HG03469 (cell line): ENCODE data around the gene ETV3.
"Not testable (repeated sequence)": the region's sequence is repeated elsewhere in the genome, so short reads cannot be mapped to it uniquely, and the experiment has no call there.

Experiments
- ATAC-seq: cut with Tn5 transposase; IDR thresholded peaks from one replicate; pipeline ENCODE4 v1.9.1; 2021; ENCODE audit warnings: mild to moderate bottlenecking, moderate library complexity, moderate number of reproducible peaks; ENCODE audit not compliant: unreplicated experiment

The ETV3 gene

DNA sequence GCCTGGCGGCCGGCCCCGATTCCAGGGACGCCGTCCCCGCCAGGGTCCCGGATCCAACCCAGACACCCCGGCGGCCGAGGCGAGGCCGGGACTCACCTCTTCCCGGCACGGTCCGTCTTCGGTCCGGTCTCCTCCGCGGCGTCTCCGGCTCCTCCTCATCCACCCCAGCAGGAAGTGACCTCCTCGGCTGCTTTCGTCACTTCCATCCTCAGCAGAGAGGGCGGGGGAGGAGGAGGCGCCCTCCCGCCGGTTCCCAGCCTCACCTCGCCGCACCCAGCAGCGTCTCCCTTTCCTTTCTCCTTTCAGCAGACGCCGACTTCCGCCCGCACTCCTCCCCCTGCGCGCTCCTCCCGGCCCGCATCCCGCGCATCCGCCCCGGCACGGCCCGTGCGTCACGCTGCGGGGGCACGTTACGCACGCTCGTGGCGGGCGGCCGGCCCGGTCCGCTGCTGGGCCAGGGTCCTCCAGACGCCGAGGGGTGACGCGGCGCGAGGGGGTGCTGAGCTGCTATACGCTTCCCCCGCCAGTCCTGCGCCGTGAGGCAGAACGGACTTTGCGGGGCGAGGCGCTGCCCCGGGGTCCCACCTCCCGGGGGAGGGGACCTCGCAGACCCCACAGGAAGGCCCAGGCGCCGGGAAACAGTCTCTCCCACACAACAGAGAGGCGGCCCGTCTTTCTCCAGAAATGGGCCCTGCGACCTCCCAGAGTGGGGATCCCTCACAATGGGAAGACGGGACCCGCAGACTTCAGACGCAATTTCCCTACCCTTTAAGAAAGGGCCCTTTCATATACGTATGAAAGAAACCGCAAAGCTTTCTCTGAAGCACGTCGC is at the start of gene ETV3:
Gene ETV3, minus strand, starts transcription at position 176 of the 832 bp plus-strand sequence. CDS start 2,043 bp downstream, outside the sequence.
- ATAC-seq = peak; percentile 71

DNA sequence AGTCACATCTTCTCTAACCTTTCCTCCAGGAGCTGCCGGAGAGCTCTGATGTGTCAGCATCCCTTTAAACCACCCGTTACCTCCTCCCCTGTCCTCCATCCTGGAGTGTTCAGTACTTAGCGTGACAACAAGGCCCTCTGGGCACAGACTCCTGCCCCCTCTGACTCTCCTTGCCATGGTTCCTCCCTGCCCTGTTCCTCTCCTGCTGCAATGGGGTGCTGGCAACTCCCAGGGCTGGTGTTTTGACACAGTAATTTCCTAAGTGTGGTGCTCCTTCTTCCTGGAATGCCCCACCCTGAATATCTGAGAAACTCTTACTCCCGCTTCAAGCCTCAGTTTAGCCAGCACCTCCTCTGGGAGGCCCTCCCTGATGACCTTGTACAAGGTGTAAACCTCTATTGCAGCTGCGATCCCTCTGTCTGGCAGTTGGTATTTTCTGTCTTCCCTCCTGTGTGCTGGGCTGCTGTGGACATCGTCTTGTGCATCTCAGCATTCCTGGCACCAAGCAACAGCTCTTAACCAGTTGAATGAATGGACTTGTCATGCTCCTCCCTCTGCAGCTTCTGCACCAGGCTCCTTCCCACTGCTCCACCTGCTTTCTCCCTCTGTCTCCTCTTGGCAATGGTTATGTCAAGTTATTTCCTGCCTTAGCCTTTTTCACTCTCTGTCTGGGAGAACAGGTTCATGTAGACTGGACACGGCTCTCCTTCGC is 48.2 kb upstream of the ETV3 start:
- no peak for ATAC-seq

- no peak for ATAC-seq
These were observed 45.7 kb upstream of the ETV3 start for GRCh38 chr1:157183870-157184269.

- not testable (repeated sequence) for ATAC-seq
These were observed 44.2 kb upstream of the ETV3 start for GRCh38 chr1:157182371-157182770.

DNA sequence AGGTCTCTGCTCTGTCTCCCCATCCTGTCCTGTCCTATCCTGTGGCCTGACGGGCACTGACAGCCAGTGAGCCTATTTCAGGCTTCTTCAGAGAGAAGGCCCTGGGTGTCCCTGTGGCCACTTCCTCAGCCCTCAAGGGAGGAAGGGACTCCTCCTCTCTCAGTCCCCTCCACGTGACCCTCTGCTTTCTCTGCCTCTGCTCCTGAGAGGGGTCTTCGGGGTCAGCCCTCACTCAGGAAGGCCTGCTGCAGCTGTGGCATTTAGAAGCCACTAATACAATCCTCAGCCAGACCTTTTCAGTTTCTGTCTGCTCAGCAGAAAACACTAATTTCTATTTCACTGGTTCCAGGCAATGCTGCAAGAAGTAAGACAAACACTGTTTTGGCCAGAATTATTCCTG is 43.6 kb upstream of the ETV3 start:
- ATAC-seq = no peak

GRCh38 chr1:157181258-157181657 is 43.1 kb upstream of the ETV3 start:
- no peak for ATAC-seq

DNA sequence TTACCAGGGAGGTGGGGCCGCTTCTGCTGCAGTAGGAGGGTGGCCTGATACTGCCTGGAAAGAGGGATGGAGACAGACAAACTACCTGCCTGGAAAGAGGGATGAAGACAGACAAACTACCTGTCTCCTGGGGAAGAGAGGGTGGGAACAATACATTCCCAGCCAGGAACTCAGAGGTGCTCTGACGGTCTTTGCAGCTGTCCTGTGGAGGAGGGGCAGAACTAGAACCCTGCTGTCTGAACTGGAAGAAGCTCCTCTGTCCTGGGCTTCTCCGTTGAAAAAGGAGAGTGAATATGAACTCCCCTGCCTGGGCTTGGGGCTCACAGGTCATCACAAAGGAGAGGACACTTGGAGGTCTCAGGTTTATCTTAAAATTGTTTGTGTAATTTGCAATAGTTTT is 40.3 kb upstream of the ETV3 start:
- ATAC-seq = no peak

- no peak for ATAC-seq
These were observed 39.7 kb upstream of the ETV3 start for GRCh38 chr1:157177733-157178394.

- no peak for ATAC-seq
These were observed 38.5 kb upstream of the ETV3 start for GRCh38 chr1:157176591-157177121.

GRCh38 chr1:157176016-157176415 is 37.8 kb upstream of the ETV3 start:
- ATAC-seq = no peak

DNA sequence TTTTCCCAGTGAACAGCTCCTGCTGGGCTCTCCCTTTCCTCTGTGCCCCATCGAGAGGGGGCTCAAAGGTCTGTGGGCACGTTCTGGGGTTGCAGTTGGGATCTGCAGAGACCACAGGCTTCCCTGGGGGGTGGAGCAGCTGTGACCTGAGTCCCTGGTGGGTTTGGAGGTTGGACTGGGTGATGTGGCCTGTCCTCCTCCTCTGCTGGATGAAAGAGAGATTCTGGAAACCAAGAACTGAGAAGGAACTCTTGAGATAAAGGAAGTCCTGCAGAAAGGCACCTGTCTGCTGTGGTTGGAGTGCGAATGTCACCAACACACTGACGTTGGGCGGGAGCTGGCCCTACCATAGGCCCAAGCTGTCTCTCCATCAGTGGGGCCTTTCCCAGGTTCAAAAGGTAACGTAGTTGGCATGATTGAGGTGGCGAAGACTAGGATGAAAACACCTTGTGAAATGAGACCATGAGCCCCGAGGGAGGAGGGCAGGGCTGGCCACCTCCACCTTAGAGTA is 35.8 kb upstream of the ETV3 start:
- ATAC-seq = no peak

- ATAC-seq = not testable (repeated sequence)
These were observed 35.0 kb upstream of the ETV3 start for GRCh38 chr1:157173241-157173640.

GRCh38 chr1:157172591-157172990 is 34.4 kb upstream of the ETV3 start:
- ATAC-seq = not testable (repeated sequence)

- not testable (repeated sequence) for ATAC-seq
These were observed 33.8 kb upstream of the ETV3 start for GRCh38 chr1:157171903-157172503.

DNA sequence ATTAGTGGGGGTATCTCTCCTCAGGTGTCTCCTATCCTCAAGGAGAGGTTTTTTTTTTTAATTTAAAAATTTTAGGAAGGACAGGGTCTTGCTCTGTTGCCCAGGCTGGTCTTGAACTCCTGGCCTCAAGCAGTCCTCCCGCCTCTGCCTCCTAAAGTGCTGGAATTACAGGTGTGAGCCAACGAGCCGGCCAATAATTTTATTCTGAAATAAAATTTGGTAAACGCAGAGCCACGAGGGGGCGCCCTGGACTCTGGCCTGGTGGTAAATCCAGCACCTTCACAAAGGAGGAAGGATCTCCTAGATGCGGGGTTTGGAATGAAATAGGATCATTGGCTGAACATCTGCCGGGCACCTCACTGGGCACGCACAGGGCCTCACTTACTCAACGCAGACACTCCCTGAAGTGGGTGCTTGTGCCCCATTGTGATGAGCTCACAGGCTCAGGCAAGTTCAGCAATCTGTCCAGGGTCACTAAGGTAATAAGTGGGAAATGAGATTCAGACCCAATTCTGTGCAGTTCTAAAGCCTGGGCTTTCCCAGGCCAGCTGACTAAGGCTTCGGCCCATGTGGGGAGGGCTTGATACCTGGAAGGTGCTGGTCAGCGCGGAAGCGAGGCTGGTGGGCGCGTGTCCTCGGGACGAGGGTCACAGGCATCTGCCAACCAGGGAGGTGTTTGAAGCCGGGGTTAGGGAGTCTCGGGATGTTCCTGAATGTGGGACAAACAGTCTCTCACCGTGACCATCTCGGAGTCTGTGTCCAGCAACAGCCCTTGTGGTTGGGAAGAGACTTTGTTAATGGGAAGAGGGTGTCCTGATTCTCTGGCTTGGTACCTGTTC is 32.7 kb upstream of the ETV3 start:
- ATAC-seq = no peak

- no peak for ATAC-seq
These were observed 29.8 kb upstream of the ETV3 start for GRCh38 chr1:157168015-157168414.

GRCh38 chr1:157167437-157167836 is 29.2 kb upstream of the ETV3 start:
- ATAC-seq = no peak

DNA sequence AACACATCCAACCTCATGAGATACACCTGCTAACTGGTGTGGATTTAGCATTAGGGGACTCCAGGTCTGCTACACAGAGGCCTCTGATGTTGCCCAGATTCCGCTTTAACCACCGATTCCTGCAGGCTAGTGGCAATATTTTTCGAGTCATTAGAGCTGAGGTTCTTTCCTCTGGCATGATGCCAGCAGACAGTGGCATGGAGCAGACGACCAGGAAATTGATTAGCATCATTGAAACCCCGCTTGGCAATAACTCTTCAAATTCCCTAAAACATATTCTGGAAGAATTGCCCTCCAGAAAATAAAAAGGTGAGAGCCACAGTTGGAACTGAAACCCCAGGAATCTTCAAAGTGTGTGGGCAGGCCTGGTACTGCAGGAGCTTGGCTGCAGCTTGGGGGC is 28.4 kb upstream of the ETV3 start:
- ATAC-seq = no peak

DNA sequence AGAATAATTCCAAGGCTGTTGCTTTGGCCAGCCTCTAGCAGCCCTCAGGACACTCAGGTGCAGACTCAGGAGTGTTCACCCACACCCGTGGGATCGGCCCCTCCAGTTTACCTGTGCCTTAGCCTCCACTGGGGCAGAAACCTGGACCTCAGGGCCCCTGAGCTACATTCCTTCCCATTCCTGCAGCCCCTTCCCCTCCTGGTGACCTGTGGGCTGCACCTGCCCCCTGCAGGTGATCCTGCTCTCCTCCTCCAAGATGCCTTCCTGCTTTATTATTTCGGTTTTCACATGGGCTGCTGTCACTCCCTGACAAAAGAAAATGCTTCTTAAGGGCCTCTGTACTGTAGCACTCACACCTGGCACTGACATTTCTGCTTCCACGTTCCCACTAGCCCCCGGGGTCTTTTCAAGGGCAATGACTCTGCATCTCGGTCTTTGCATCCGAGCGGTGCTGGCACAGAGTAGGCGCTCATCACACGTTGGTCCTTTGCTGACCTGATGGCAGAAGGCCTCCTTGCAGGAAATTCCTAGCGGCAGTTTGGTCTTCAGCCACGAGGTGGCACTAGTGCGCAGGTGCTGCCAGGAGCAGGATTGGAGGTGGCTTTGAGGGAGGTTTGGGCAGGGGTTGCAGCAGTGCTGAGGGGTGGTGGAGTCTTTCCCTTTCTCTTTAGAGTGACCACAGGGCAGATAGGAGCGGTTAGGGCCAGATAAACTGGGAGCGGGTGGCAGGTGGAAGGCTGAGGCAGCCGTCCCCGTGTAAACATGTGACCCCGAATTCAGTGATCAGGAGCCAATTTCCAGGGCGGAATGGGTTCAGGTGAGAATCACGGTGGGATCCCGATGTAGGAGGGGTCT is 25.3 kb upstream of the ETV3 start:
- ATAC-seq = peak; percentile 54
